Coronary artery (tissue), 2 donors: Measurements from ENCODE around the gene SERPINC1.
"Not testable (repeated sequence)": the region's sequence is repeated elsewhere in the genome, so short reads cannot be mapped to it uniquely, and the experiment has no call there.

ENCODE experiments used
- DNase-seq: peaks from one replicate; pipeline ENCODE4 v3.0.0-alpha.2; 2017; ENCODE audit warnings: low spot score
- H3K27ac ChIP-seq, 2 donors: fragments of 200-600 bp; sonication (generic); one replicate each; pipeline ENCODE4 v1.5.1; 2016 to 2019
- H3K4me3 ChIP-seq: fragments of 200-600 bp; sonication (generic); 2 replicates; pipeline ENCODE4 v1.5.1; 2016; ENCODE audit warnings: mild to moderate bottlenecking, moderate library complexity
- CTCF ChIP-seq: fragments of 200-600 bp; sonication (generic); IDR thresholded peaks from one replicate; pipeline ENCODE4 v1.5.1; 2019; ENCODE audit warnings: antibody characterized with exemption

SERPINC1 gene

GRCh38 chr1:173893611-173894010, 23.5 kb downstream of the SERPINC1 start:
- no peak overlapping the region for H3K4me3 ChIP-seq
- TF ChIP-seq CTCF = no peak
- no peak overlapping the region for H3K27ac ChIP-seq
- no peak for DNase-seq

GRCh38 chr1:173889885-173890284, 27.2 kb downstream of the SERPINC1 start:
- Histone ChIP-seq H3K27ac (no peak overlapping the region), H3K4me3 (no peak overlapping the region)
- DNase-seq = no peak
- no peak for TF ChIP-seq CTCF

- TF ChIP-seq CTCF = no peak
- no peak for DNase-seq
- H3K27ac ChIP-seq = no peak overlapping the region
- H3K4me3 ChIP-seq = no peak overlapping the region
Observed at GRCh38 chr1:173888749-173889148, 28.4 kb downstream of the SERPINC1 start.

GRCh38 chr1:173887627-173888026, 29.5 kb downstream of the SERPINC1 start:
- Histone ChIP-seq H3K27ac (no peak overlapping the region), H3K4me3 (no peak overlapping the region)
- TF ChIP-seq CTCF = no peak
- DNase-seq = no peak

- Histone ChIP-seq H3K27ac (no peak overlapping the region), H3K4me3 (no peak overlapping the region)
- DNase-seq = no peak
- TF ChIP-seq CTCF = no peak
Observed at GRCh38 chr1:173886746-173887611, 30.1 kb downstream of the SERPINC1 start.

GRCh38 chr1:173884701-173885100, 32.4 kb downstream of the SERPINC1 start:
- DNase-seq = no peak
- no peak overlapping the region for H3K4me3 ChIP-seq
- TF ChIP-seq CTCF = no peak
- H3K27ac ChIP-seq = no peak overlapping the region

GRCh38 chr1:173881117-173881516, 36.0 kb downstream of the SERPINC1 start:
- DNase-seq, H3K27ac ChIP-seq, H3K4me3 ChIP-seq: not testable (repeated sequence)
